Bronchial epithelial cell (primary cell): ENCODE data around the gene WWP2. TPM values are rescaled to one million over a fixed set of nuclear protein-coding genes. Genes with fewer than 3 reads are reported as not detected.
"Not testable (repeated sequence)": the region's sequence is repeated elsewhere in the genome, so short reads cannot be mapped to it uniquely, and the experiment has no call there.

Experiments
- DNase-seq: peaks from one replicate; pipeline ENCODE4 v3.0.0-alpha.2; 2010; ENCODE audit warnings: low read depth
- FAIRE-seq: peaks from 2 replicates; lab custom pipeline; 2011; peaks lifted over from hg19 to GRCh38; lab: Jason Lieb, UNC
- H3K27me3 ChIP-seq: 2 replicates; pipeline ENCODE4 v1.5.1; 2011; ENCODE audit warnings: low read length; ENCODE audit not compliant: control insufficient read depth, insufficient read depth
- H3K36me3 ChIP-seq: 2 replicates; pipeline ENCODE4 v1.5.1; 2011; ENCODE audit warnings: low read length; ENCODE audit not compliant: control insufficient read depth, insufficient read depth
- H3K4me3 ChIP-seq: 2 replicates; pipeline ENCODE4 v1.5.1; 2011; ENCODE audit warnings: mild to moderate bottlenecking, low read depth, low read length, control low read depth
- total RNA-seq: library from RNA; depleted of rRNA; stranded (reverse); fragments of >200 nt; gene quantifications from 2 replicates; pipeline ENCODE4 v1.2.1, GENCODE V29; 2014
- TF ChIP-seq, protein P1 (sequence below): IDR thresholded peaks from 2 replicates; pipeline ENCODE4 v1.5.1; 2011; ENCODE audit warnings: mild to moderate bottlenecking, moderate library complexity, low read length, control low read depth, inconsistent platforms; ENCODE audit not compliant: insufficient read depth, severe bottlenecking

WWP2 gene
- total RNA-seq, 1 donor from 2014 or later, result 15.0 TPM

DNA sequence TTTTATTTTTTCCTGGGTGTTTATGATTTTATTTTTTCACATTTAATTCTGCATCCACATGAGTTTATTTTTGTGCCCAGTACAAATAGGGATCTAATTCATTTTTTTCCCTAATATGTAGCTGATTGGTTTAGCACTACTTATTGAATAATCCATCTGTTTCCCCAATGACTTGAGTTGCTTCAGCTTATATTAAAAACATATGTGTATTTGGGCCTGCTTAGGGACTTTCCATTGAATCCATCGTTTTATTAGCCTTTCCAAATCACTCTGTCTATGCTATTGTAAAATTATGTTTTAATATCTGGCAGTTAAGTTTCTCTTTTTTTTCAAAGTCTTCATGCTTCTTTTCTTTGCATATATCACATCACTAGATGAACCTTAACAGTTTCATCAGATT lies 42.2 kb downstream of the WWP2 start:
- no peak for DNase-seq
- Histone ChIP-seq H3K4me3 (no peak overlapping the region), H3K27me3 (no peaks in the 10 kb centered on the region), H3K36me3 (peaks cover 2% of the 10 kb centered on the region)
- FAIRE-seq, result no peak
- TF ChIP-seq, protein P1, sequence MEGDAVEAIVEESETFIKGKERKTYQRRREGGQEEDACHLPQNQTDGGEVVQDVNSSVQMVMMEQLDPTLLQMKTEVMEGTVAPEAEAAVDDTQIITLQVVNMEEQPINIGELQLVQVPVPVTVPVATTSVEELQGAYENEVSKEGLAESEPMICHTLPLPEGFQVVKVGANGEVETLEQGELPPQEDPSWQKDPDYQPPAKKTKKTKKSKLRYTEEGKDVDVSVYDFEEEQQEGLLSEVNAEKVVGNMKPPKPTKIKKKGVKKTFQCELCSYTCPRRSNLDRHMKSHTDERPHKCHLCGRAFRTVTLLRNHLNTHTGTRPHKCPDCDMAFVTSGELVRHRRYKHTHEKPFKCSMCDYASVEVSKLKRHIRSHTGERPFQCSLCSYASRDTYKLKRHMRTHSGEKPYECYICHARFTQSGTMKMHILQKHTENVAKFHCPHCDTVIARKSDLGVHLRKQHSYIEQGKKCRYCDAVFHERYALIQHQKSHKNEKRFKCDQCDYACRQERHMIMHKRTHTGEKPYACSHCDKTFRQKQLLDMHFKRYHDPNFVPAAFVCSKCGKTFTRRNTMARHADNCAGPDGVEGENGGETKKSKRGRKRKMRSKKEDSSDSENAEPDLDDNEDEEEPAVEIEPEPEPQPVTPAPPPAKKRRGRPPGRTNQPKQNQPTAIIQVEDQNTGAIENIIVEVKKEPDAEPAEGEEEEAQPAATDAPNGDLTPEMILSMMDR, result no peak

DNA sequence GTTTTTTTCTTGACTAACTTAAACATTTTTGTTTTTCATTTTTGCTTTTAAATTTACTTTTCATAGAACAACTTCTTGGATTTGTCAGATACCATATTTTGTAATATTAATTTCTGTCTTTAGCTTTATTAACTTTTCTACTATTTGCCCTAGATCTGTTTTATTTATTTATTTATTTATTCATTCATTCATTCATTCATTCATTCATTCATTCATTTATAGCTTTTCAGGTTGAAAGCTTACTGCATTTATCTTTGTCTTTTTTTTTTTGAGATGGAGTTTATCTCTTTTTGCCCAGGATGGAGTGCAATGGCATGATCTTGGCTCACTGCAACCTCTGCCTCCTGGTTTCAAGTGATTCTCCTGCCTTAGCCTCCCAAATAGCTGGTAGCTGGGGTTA lies 44.6 kb downstream of the WWP2 start:
- DNase-seq, FAIRE-seq, H3K27me3 ChIP-seq, H3K4me3 ChIP-seq, H3K36me3 ChIP-seq: not testable (repeated sequence)

DNA sequence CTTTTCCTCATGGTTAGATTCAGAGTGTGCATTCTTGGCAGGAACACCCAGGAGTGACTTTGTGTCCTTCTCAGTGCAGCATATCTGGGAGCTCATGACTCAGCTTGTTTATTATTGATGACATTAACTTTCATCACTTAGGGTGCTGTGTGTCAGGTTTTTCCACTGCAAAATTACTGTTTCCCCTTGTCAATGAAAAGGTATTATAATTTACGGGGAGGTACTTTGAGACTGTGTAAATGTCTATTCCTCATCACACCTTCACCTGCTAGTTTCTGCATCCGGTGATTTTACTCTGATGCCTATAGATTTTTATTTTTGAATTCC lies 50.5 kb downstream of the WWP2 start:
- no peaks in the 10 kb centered on the region for H3K27me3 ChIP-seq

DNA sequence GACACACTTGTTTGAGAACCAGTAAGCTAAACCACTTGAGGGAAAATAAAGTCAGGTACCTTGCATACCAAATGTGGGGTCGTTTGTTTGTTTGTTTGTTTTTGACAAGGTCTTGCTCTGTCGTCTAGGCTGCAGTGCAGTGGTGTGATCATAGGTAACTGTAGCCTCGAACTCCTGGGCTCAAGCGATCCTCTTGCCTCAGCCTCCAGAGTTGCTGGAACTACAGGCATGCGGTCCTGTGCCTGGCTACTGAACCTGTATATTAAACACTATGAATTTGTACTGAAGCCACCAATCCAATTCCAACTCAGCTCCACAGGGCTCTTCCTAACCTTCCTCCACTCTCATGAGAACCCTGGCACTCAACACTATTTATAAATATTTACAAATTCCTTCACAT lies 51.9 kb downstream of the WWP2 start:
- peaks cover 2% of the 10 kb centered on the region for H3K36me3 ChIP-seq

More for the DNA sequence above, 50.5 kb downstream of the WWP2 start:
- peaks cover 2% of the 10 kb centered on the region for H3K36me3 ChIP-seq
- DNase-seq (no peak), FAIRE-seq (no peak)
- H3K4me3 ChIP-seq, result no peak overlapping the region
- TF ChIP-seq, protein P1, result no peak

DNA sequence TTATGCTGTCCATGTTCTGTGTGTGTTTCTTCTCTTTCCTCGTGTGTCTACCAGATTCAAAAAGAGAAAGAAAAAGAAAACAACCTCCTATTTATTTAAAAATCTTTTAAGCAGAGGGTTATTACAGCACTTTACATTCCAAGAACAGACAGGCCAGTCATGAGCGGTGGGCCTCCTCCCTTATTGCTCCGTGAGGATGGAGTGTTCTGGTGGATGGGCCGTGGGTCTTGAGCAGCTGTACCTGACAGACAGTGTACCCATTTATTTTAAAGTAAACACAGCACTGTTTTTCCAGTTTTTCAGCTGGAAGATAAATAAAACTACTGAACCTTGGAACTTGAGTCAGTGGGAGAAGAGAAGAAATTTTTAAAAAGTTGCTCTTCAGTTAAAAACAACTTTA lies 52.4 kb downstream of the WWP2 start:
- TF ChIP-seq, protein P1, result no peak
- H3K36me3 ChIP-seq, result peaks cover 2% of the 10 kb centered on the region
- no peak for DNase-seq
- no peaks in the 10 kb centered on the region for H3K27me3 ChIP-seq
- H3K4me3 ChIP-seq, result no peak overlapping the region
- FAIRE-seq, result no peak

More for the DNA sequence above, 51.9 kb downstream of the WWP2 start:
- Histone ChIP-seq H3K27me3 (no peaks in the 10 kb centered on the region), H3K4me3 (no peak overlapping the region)
- no peak for DNase-seq
- TF ChIP-seq, protein P1, result no peak
- no peak for FAIRE-seq

DNA sequence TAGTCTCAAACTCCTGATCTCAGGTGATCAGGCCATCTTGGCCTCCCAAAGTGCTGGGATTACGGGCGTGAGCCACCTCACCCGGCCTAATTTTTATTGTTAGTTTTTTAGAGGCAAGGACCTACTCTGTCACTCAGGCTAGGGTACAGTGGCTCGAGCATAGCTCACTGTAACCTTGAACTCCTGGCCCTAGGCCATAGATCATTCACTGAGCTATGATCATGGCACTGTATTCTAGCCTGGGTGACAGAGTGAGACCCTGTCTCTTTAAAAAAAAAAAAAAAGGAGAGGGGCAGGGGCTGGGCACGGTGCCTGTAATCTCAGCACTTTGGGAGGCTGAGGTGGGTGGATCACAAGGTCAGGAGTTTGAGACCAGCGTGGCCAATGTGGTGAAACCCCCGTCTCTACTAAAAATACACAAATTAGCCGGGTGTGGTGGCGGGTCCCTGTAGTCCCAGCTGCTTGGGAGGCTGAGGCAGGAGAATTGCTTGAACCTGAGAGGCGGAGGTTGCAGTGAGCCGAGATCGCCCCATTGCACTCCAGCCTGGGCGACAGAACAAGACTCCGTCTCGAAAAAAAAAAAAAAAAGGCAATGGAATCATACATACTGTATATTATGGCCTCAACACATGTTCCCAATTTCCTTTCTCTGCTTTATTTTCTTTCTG lies 53.2 kb downstream of the WWP2 start:
- H3K4me3 ChIP-seq, H3K36me3 ChIP-seq, DNase-seq, FAIRE-seq, H3K27me3 ChIP-seq: not testable (repeated sequence)

DNA sequence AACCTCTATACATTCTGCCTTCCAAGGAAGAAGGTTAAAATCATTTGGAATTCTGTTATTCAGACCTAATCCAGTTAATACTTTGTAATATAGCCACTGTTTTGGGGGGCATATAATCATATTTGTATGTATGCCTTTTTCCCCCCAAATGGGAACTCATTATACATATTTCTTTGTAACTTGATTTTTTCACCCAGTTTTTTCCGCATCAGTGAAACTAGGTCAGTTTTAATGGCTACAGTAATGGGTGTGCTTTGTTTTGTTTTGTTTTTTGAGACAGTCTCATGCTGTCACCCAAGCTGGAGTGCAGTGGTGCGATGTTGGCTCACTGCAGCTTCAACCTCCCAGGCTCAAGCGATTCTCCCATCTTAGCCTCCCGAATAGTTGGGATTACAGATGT lies 54.9 kb downstream of the WWP2 start:
- TF ChIP-seq, protein P1, result no peak
- no peak for FAIRE-seq
- Histone ChIP-seq H3K4me3 (no peak overlapping the region), H3K27me3 (no peaks in the 10 kb centered on the region), H3K36me3 (peaks cover 2% of the 10 kb centered on the region)
- DNase-seq, result no peak
